Central memory CD8-positive, alpha-beta T cell (primary cell): ENCODE results near the gene ZNF354C.

Experiments used
- ATAC-seq: fragments of 150-1000 bp; cut with Tn5 transposase; replicated peaks from 2 replicates; pipeline ENCODE4 v1.10.0; 2022; ENCODE audit warnings: mild to moderate bottlenecking, moderate FRiP score, moderate number of reproducible peaks; ENCODE audit not compliant: poor library complexity, severe bottlenecking; ENCODE audit errors: extremely low read depth
- DNase-seq, 2 donors: peaks; one replicate each; pipeline ENCODE4 v3.0.0; 2021; ENCODE audit warnings: low spot score in 2 of 2
- H3K27ac Mint-ChIP-seq: one replicate; pipeline ENCODE4 v1.8.0; 2022; ENCODE audit warnings: low read depth, mild to moderate bottlenecking, moderate library complexity, mixed read lengths
- H3K27me3 Mint-ChIP-seq: one replicate; pipeline ENCODE4 v1.8.0; 2022; ENCODE audit warnings: mixed read lengths
- H3K36me3 Mint-ChIP-seq: one replicate; pipeline ENCODE4 v1.8.0; 2022; ENCODE audit warnings: mild to moderate bottlenecking, moderate library complexity, mixed read lengths; ENCODE audit not compliant: insufficient read depth
- H3K4me1 Mint-ChIP-seq: one replicate; pipeline ENCODE4 v1.8.0; 2022; ENCODE audit warnings: mixed read lengths
- H3K4me3 Mint-ChIP-seq: one replicate; pipeline ENCODE4 v1.8.0; 2022; ENCODE audit warnings: mild to moderate bottlenecking, moderate library complexity, mixed read lengths
- H3K9me3 Mint-ChIP-seq: one replicate; pipeline ENCODE4 v1.8.0; 2022; ENCODE audit warnings: mixed read lengths

The ZNF354C gene

GRCh38 chr5:179118338-179118737 is 58.2 kb downstream of the ZNF354C start:
- Mint-ChIP-seq H3K27me3 (peaks cover 8% of the 10 kb centered on the region), H3K4me1 (no peaks in the 10 kb centered on the region), H3K27ac (no peak overlapping the region), H3K9me3 (peaks cover 15% of the 10 kb centered on the region), H3K36me3 (no peaks in the 10 kb centered on the region), H3K4me3 (no peak overlapping the region)
- ATAC-seq (no peak), DNase-seq (no peak)

- no peak overlapping the region for H3K4me3 Mint-ChIP-seq
- no peak for ATAC-seq
- peaks cover 8% of the 10 kb centered on the region for H3K27me3 Mint-ChIP-seq
- no peaks in the 10 kb centered on the region for H3K4me1 Mint-ChIP-seq
- H3K9me3 Mint-ChIP-seq: peaks cover 10% of the 10 kb centered on the region
- H3K27ac Mint-ChIP-seq: no peak overlapping the region
- DNase-seq: no peak
- H3K36me3 Mint-ChIP-seq: no peaks in the 10 kb centered on the region
Measured at GRCh38 chr5:179118756-179119414, 58.7 kb downstream of the ZNF354C start.

- Mint-ChIP-seq H3K27ac (no peak overlapping the region), H3K9me3 (peaks cover 8% of the 10 kb centered on the region), H3K4me1 (no peaks in the 10 kb centered on the region), H3K27me3 (peaks cover 8% of the 10 kb centered on the region), H3K4me3 (no peak overlapping the region), H3K36me3 (no peaks in the 10 kb centered on the region)
- DNase-seq (no peak), ATAC-seq (no peak)
Measured at GRCh38 chr5:179119415-179120170, 59.4 kb downstream of the ZNF354C start.

- Mint-ChIP-seq H3K9me3 (no peaks in the 10 kb centered on the region), H3K27me3 (peaks cover 8% of the 10 kb centered on the region), H3K4me3 (no peak overlapping the region), H3K27ac (no peak overlapping the region), H3K36me3 (no peaks in the 10 kb centered on the region), H3K4me1 (no peaks in the 10 kb centered on the region)
- no peak for ATAC-seq
- DNase-seq: no peak
Measured at GRCh38 chr5:179120421-179120861, 60.3 kb downstream of the ZNF354C start.

- Mint-ChIP-seq H3K4me1 (no peaks in the 10 kb centered on the region), H3K36me3 (no peaks in the 10 kb centered on the region), H3K4me3 (no peak overlapping the region), H3K27me3 (peaks cover 8% of the 10 kb centered on the region), H3K27ac (no peak overlapping the region), H3K9me3 (no peaks in the 10 kb centered on the region)
- DNase-seq (no peak), ATAC-seq (no peak)
Measured at GRCh38 chr5:179120951-179121666, 60.9 kb downstream of the ZNF354C start.

GRCh38 chr5:179121667-179122111 is 61.5 kb downstream of the ZNF354C start:
- Mint-ChIP-seq H3K4me3 (no peak overlapping the region), H3K27ac (no peak overlapping the region), H3K36me3 (no peaks in the 10 kb centered on the region), H3K4me1 (no peaks in the 10 kb centered on the region), H3K27me3 (peaks cover 3% of the 10 kb centered on the region), H3K9me3 (no peaks in the 10 kb centered on the region)
- DNase-seq: no peak
- ATAC-seq: no peak

GRCh38 chr5:179122411-179123108 is 62.4 kb downstream of the ZNF354C start:
- ATAC-seq (no peak), DNase-seq (no peak)
- H3K4me1 Mint-ChIP-seq: no peaks in the 10 kb centered on the region
- H3K27me3 Mint-ChIP-seq: peaks cover under 1% of the 10 kb centered on the region
- no peak overlapping the region for H3K27ac Mint-ChIP-seq
- no peak overlapping the region for H3K4me3 Mint-ChIP-seq
- H3K36me3 Mint-ChIP-seq: no peaks in the 10 kb centered on the region
- H3K9me3 Mint-ChIP-seq: no peaks in the 10 kb centered on the region

GRCh38 chr5:179123109-179123426 is 62.9 kb downstream of the ZNF354C start:
- H3K4me3 Mint-ChIP-seq: no peak overlapping the region
- H3K4me1 Mint-ChIP-seq: no peaks in the 10 kb centered on the region
- no peaks in the 10 kb centered on the region for H3K36me3 Mint-ChIP-seq
- H3K27me3 Mint-ChIP-seq: peaks cover 5% of the 10 kb centered on the region
- H3K9me3 Mint-ChIP-seq: no peaks in the 10 kb centered on the region
- ATAC-seq: no peak
- no peak overlapping the region for H3K27ac Mint-ChIP-seq
- no peak for DNase-seq

- ATAC-seq (no peak), DNase-seq (peak in 1 of 2 donors; percentile 8)
- no peaks in the 10 kb centered on the region for H3K36me3 Mint-ChIP-seq
- H3K4me1 Mint-ChIP-seq: no peaks in the 10 kb centered on the region
- no peak overlapping the region for H3K4me3 Mint-ChIP-seq
- peaks cover 7% of the 10 kb centered on the region for H3K27me3 Mint-ChIP-seq
- no peaks in the 10 kb centered on the region for H3K9me3 Mint-ChIP-seq
- no peak overlapping the region for H3K27ac Mint-ChIP-seq
Measured at GRCh38 chr5:179123491-179124272, 63.5 kb downstream of the ZNF354C start.

GRCh38 chr5:179124273-179124852 is 64.2 kb downstream of the ZNF354C start:
- ATAC-seq (no peak), DNase-seq (no peak)
- Mint-ChIP-seq H3K9me3 (no peaks in the 10 kb centered on the region), H3K4me3 (no peak overlapping the region), H3K4me1 (no peaks in the 10 kb centered on the region), H3K27ac (no peak overlapping the region), H3K36me3 (no peaks in the 10 kb centered on the region), H3K27me3 (peaks cover 7% of the 10 kb centered on the region)

GRCh38 chr5:179124853-179125788 is 64.9 kb downstream of the ZNF354C start:
- H3K9me3 Mint-ChIP-seq: no peaks in the 10 kb centered on the region
- H3K27ac Mint-ChIP-seq: no peak overlapping the region
- peaks cover 7% of the 10 kb centered on the region for H3K27me3 Mint-ChIP-seq
- H3K4me3 Mint-ChIP-seq: no peak overlapping the region
- DNase-seq (no peak), ATAC-seq (no peak)
- no peaks in the 10 kb centered on the region for H3K4me1 Mint-ChIP-seq
- H3K36me3 Mint-ChIP-seq: no peaks in the 10 kb centered on the region
